ENCODE data around the gene RGS17.

RGS17 gene

DNA sequence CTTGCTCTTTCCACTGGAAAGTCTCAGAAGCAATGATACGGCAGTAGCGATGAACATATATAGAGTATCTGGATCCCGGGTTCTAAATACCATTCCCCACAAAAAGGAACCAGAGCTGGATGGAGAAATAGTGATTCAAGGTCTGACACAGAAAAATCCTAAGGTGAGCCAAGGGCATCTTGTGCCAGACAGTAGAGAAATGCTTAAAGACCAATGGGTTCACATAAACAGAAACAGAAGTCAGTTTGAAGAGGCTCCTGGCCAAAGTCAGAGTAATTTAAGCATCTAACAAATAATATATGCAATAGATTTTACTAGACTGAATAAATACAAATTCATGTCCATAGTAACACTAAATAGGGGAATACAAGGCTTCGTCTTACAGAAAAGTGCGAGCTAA is 54.7 kb downstream of the RGS17 start:
- no peaks in the 10 kb centered on the region for H3K79me2 ChIP-seq (ENCODE audit: low read length)
- no peak overlapping the region for H3K4me2 ChIP-seq (ENCODE audit: low read length)
- no peaks in the 10 kb centered on the region for H3K9me3 ChIP-seq (ENCODE audit: insufficient read depth, low read length)
- no peak overlapping the region for H2AFZ ChIP-seq (ENCODE audit: low read depth, low read length)
- no peaks in the 10 kb centered on the region for H3K27me3 ChIP-seq (ENCODE audit: low read depth, low read length)
- H3K36me3 ChIP-seq (replicated peaks; ENCODE audit: low read depth, low read length), result no peaks in the 10 kb centered on the region
- TF ChIP-seq CTCF (IDR thresholded peaks at IDR 0.05; ENCODE audit: low read depth, low read length), result no peak
- H4K20me1 ChIP-seq (ENCODE audit: insufficient read depth, low read length), result no peaks in the 10 kb centered on the region
- no peak overlapping the region for H3K9ac ChIP-seq (ENCODE audit: low read length)
- H3K4me3 ChIP-seq (ENCODE audit: low read length), result no peak overlapping the region
- H3K4me1 ChIP-seq (ENCODE audit: low read length), result no peaks in the 10 kb centered on the region
- H3K27ac ChIP-seq (ENCODE audit: low read length), result no peak overlapping the region

DNA sequence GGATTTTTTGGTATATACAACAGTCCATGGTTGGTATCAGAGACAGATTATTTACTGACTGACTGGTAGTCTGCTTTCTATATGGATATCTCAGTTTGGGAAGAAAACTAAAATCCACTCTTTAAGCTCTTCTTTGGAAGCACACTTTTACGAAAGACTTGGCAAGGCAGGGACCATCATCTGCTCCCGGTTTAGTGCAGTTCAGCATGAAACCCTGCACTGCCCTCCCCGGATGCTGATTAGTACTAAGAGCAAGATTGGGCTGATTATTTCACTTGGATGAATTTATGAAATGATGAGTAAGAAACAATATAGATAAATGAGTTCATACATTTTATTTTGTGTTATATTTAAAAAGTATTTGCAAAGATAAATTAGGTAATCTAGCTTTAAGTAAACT is 56.3 kb downstream of the RGS17 start:
- Histone ChIP-seq H3K9ac (ENCODE audit: low read length) (no peak overlapping the region), H3K4me2 (ENCODE audit: low read length) (no peak overlapping the region), H4K20me1 (ENCODE audit: insufficient read depth, low read length) (no peaks in the 10 kb centered on the region), H3K4me3 (ENCODE audit: low read length) (no peak overlapping the region), H3K27me3 (ENCODE audit: low read depth, low read length) (no peaks in the 10 kb centered on the region), H3K27ac (ENCODE audit: low read length) (no peak overlapping the region), H3K9me3 (ENCODE audit: insufficient read depth, low read length) (no peaks in the 10 kb centered on the region), H3K36me3 (replicated peaks; ENCODE audit: low read depth, low read length) (no peaks in the 10 kb centered on the region), H2AFZ (ENCODE audit: low read depth, low read length) (no peak overlapping the region), H3K4me1 (ENCODE audit: low read length) (no peaks in the 10 kb centered on the region), H3K79me2 (ENCODE audit: low read length) (no peaks in the 10 kb centered on the region)
- TF ChIP-seq CTCF (IDR thresholded peaks at IDR 0.05; ENCODE audit: low read depth, low read length), result no peak
- no peak for TF ChIP-seq EZH2phosphoT487 (IDR thresholded peaks at IDR 0.05; ENCODE audit: low read depth)

GRCh38 chr6:153073841-153074240 is 57.2 kb downstream of the RGS17 start:
- Histone ChIP-seq H3K4me2 (ENCODE audit: low read length) (no peak overlapping the region), H3K4me1 (ENCODE audit: low read length) (no peaks in the 10 kb centered on the region), H4K20me1 (ENCODE audit: insufficient read depth, low read length) (no peaks in the 10 kb centered on the region), H3K36me3 (replicated peaks; ENCODE audit: low read depth, low read length) (no peaks in the 10 kb centered on the region), H3K9ac (ENCODE audit: low read length) (no peak overlapping the region), H3K27ac (ENCODE audit: low read length) (no peak overlapping the region), H3K4me3 (ENCODE audit: low read length) (no peak overlapping the region), H2AFZ (ENCODE audit: low read depth, low read length) (no peak overlapping the region), H3K79me2 (ENCODE audit: low read length) (no peaks in the 10 kb centered on the region), H3K27me3 (ENCODE audit: low read depth, low read length) (no peaks in the 10 kb centered on the region), H3K9me3 (ENCODE audit: insufficient read depth, low read length) (no peaks in the 10 kb centered on the region)
- TF ChIP-seq CTCF (IDR thresholded peaks at IDR 0.05; ENCODE audit: low read depth, low read length) (no peak), EZH2phosphoT487 (IDR thresholded peaks at IDR 0.05; ENCODE audit: low read depth) (no peak)

DNA sequence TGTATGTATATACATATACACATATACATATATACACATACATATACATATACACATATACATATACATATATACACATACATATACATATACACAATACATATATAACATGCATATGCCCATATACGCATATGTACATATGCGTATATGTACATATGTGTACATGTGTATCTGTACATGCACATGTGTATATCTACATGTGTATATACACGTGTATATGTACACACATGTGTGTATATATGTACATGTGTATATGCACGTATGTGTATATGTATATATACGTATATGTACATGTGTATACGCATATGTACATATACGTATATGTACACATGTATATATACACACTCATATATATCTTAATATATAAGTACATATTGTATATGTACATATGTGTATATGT is 60.3 kb downstream of the RGS17 start:
- Histone ChIP-seq H3K27ac (ENCODE audit: low read length) (no peak overlapping the region), H3K9ac (ENCODE audit: low read length) (no peak overlapping the region), H3K79me2 (ENCODE audit: low read length) (no peaks in the 10 kb centered on the region), H3K27me3 (ENCODE audit: low read depth, low read length) (no peaks in the 10 kb centered on the region), H3K9me3 (ENCODE audit: insufficient read depth, low read length) (no peaks in the 10 kb centered on the region), H3K4me3 (ENCODE audit: low read length) (no peak overlapping the region), H3K4me2 (ENCODE audit: low read length) (no peak overlapping the region), H3K36me3 (replicated peaks; ENCODE audit: low read depth, low read length) (no peaks in the 10 kb centered on the region), H2AFZ (ENCODE audit: low read depth, low read length) (no peak overlapping the region), H3K4me1 (ENCODE audit: low read length) (no peaks in the 10 kb centered on the region), H4K20me1 (ENCODE audit: insufficient read depth, low read length) (no peaks in the 10 kb centered on the region)
- TF ChIP-seq CTCF (IDR thresholded peaks at IDR 0.05; ENCODE audit: low read depth, low read length), result no peak
- no peak for TF ChIP-seq EZH2phosphoT487 (IDR thresholded peaks at IDR 0.05; ENCODE audit: low read depth)
